Nephron (organoid): ENCODE measurements around the gene TSPAN18.

ENCODE experiments used
- H3K27ac Mint-ChIP-seq, 3 experiments: 2 replicates each; pipeline ENCODE4 v1.8.0; 2020; ENCODE audit warnings: mixed read lengths in 3 of 3, mild to moderate bottlenecking in 2 of 3, moderate library complexity in 1 of 3
- H3K27me3 Mint-ChIP-seq: 2 replicates; pipeline ENCODE4 v1.8.0; 2021; ENCODE audit warnings: low read depth, mild to moderate bottlenecking, moderate library complexity, mixed read lengths
- H3K36me3 Mint-ChIP-seq: 2 replicates; pipeline ENCODE4 v1.8.0; 2020; ENCODE audit warnings: low read depth, mixed read lengths
- H3K4me1 Mint-ChIP-seq: 2 replicates; pipeline ENCODE4 v1.8.0; 2020; ENCODE audit warnings: mixed read lengths
- H3K4me3 Mint-ChIP-seq, 3 experiments: 2 replicates each; pipeline ENCODE4 v1.8.0; 2020; ENCODE audit warnings: mild to moderate bottlenecking in 3 of 3, mixed read lengths in 3 of 3, moderate library complexity in 2 of 3
- H3K9me3 Mint-ChIP-seq: 2 replicates; pipeline ENCODE4 v1.8.0; 2020; ENCODE audit warnings: mixed read lengths
- TF ChIP-seq, protein P1 (sequence below), 3 experiments: fragments of 200-600 bp; sonication (generic); IDR thresholded peaks; one replicate each; pipeline ENCODE4 v1.5.0; 2021; ENCODE audit warnings: antibody characterized with exemption in 3 of 3; ENCODE audit not compliant: unreplicated experiment in 3 of 3

The TSPAN18 gene

DNA sequence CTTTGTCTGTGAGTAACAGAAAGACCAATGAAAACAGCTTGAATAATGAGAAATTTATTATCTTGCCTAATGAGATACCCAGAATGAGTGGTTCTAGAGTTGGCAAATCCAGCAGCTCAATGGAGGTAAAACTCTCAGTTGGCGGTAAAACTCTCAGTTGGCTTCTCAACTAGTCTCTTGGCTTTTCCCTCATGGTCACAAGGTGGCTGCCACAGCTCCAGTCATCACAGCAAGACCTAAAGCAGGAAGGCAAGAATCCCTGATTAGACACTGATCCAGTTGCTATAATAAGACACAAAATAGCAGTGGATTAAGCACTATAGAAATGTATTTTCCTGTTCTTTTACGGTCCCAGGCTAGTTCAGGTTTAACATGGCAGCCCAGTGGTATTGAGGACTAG lies 37.5 kb upstream of the TSPAN18 start:
- Mint-ChIP-seq H3K27me3 (peaks cover 10% of the 10 kb centered on the region), H3K4me3 (no peak overlapping the region)
- TF ChIP-seq, protein P1, sequence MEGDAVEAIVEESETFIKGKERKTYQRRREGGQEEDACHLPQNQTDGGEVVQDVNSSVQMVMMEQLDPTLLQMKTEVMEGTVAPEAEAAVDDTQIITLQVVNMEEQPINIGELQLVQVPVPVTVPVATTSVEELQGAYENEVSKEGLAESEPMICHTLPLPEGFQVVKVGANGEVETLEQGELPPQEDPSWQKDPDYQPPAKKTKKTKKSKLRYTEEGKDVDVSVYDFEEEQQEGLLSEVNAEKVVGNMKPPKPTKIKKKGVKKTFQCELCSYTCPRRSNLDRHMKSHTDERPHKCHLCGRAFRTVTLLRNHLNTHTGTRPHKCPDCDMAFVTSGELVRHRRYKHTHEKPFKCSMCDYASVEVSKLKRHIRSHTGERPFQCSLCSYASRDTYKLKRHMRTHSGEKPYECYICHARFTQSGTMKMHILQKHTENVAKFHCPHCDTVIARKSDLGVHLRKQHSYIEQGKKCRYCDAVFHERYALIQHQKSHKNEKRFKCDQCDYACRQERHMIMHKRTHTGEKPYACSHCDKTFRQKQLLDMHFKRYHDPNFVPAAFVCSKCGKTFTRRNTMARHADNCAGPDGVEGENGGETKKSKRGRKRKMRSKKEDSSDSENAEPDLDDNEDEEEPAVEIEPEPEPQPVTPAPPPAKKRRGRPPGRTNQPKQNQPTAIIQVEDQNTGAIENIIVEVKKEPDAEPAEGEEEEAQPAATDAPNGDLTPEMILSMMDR (IDR thresholded peaks at IDR 0.05; ENCODE audit: unreplicated experiment in 3 of 3), result no peak

GRCh38 chr11:44690651-44691050 lies 36.1 kb upstream of the TSPAN18 start:
- Mint-ChIP-seq H3K27me3 (peaks cover 10% of the 10 kb centered on the region), H3K27ac (no peak overlapping the region), H3K9me3 (no peaks in the 10 kb centered on the region), H3K36me3 (no peaks in the 10 kb centered on the region), H3K4me3 (no peak overlapping the region), H3K4me1 (peaks cover 7% of the 10 kb centered on the region)
- TF ChIP-seq, protein P1 (IDR thresholded peaks at IDR 0.05; ENCODE audit: unreplicated experiment in 3 of 3), result no peak

More for the DNA sequence above, 37.5 kb upstream of the TSPAN18 start:
- Mint-ChIP-seq H3K27ac (no peak overlapping the region), H3K9me3 (no peaks in the 10 kb centered on the region), H3K36me3 (no peaks in the 10 kb centered on the region), H3K4me1 (no peaks in the 10 kb centered on the region)

GRCh38 chr11:44692460-44692859 lies 34.3 kb upstream of the TSPAN18 start:
- no peak overlapping the region for H3K4me3 Mint-ChIP-seq
- H3K9me3 Mint-ChIP-seq, result no peaks in the 10 kb centered on the region
- no peaks in the 10 kb centered on the region for H3K36me3 Mint-ChIP-seq
- TF ChIP-seq, protein P1 (IDR thresholded peaks at IDR 0.05; ENCODE audit: unreplicated experiment in 3 of 3), result no peak
- H3K27me3 Mint-ChIP-seq, result peaks cover 10% of the 10 kb centered on the region
- H3K4me1 Mint-ChIP-seq, result peaks cover 7% of the 10 kb centered on the region
- no peak overlapping the region for H3K27ac Mint-ChIP-seq

DNA sequence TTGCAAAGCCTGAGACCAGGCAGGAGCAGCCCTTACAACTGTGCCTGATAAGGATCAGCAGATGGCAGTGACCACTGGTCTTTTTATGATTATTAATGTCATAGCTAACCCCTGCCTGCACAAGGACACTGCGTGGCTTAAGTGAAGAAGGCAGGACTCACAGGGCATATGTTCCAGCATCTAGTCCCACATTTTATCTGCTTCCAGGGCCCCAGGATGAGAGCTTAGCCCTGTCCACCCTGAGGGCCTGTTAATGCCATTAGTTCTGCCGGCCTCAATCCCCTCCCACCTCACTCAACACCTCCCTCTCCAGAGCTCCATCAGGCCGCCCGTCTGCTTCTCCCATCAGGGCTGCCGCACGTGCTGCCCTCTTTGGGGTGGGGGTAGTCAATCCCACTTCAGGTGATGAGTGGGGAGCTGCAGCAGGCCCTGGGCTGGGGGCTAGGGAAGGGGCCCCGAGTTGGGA lies 33.1 kb upstream of the TSPAN18 start:
- Mint-ChIP-seq H3K36me3 (no peaks in the 10 kb centered on the region), H3K4me3 (no peak overlapping the region), H3K27me3 (peaks cover 3% of the 10 kb centered on the region), H3K4me1 (peaks cover 7% of the 10 kb centered on the region), H3K27ac (no peak overlapping the region), H3K9me3 (no peaks in the 10 kb centered on the region)
- TF ChIP-seq, protein P1 (IDR thresholded peaks at IDR 0.05; ENCODE audit: unreplicated experiment in 3 of 3), result no peak

- TF ChIP-seq, protein P1 (IDR thresholded peaks at IDR 0.05; ENCODE audit: unreplicated experiment in 3 of 3), result no peak
- peaks cover 11% of the 10 kb centered on the region for H3K4me1 Mint-ChIP-seq
- H3K36me3 Mint-ChIP-seq, result no peaks in the 10 kb centered on the region
- H3K27ac Mint-ChIP-seq, result no peak overlapping the region
- H3K9me3 Mint-ChIP-seq, result no peaks in the 10 kb centered on the region
- no peak overlapping the region for H3K4me3 Mint-ChIP-seq
- H3K27me3 Mint-ChIP-seq, result no peaks in the 10 kb centered on the region
These were observed 32.3 kb upstream of the TSPAN18 start for GRCh38 chr11:44694443-44694842.

- no peak overlapping the region for H3K27ac Mint-ChIP-seq
- no peak overlapping the region for H3K4me3 Mint-ChIP-seq
- H3K4me1 Mint-ChIP-seq, result peaks cover 20% of the 10 kb centered on the region
- no peaks in the 10 kb centered on the region for H3K36me3 Mint-ChIP-seq
- TF ChIP-seq, protein P1 (IDR thresholded peaks at IDR 0.05; ENCODE audit: unreplicated experiment in 3 of 3), result no peak
- H3K27me3 Mint-ChIP-seq, result no peaks in the 10 kb centered on the region
- H3K9me3 Mint-ChIP-seq, result no peaks in the 10 kb centered on the region
These were observed 31.5 kb upstream of the TSPAN18 start for GRCh38 chr11:44695169-44695833.
